H1 (cell line): ENCODE results near the gene TAAR1. TPM values are rescaled to one million over a fixed set of nuclear protein-coding genes. Genes with fewer than 3 reads are reported as not detected.
"Not testable (repeated sequence)": the region's sequence is repeated elsewhere in the genome, so short reads cannot be mapped to it uniquely, and the experiment has no call there.

ENCODE experiments used
- CTCF ChIA-PET: fragments of 300-600 bp; sonication (Branson Sonifier 250); formaldehyde crosslinking; loops from one replicate; lab custom pipeline; 2021; ENCODE audit not compliant: partially characterized antibody; lab: Charles Lee
- POLR2A ChIA-PET: fragments of 300-600 bp; sonication (Branson Sonifier 250); formaldehyde crosslinking; loops from one replicate; lab custom pipeline; 2021; ENCODE audit warnings: inconsistent platforms; ENCODE audit not compliant: partially characterized antibody; lab: Charles Lee
- DNase-seq, 2 experiments: peaks; one replicate each; pipeline versions ENCODE4 v3.0.0 to v3.0.0-alpha.2; 2010 to 2022; ENCODE audit warnings: low spot score in 2 of 2, low read depth in 1 of 2, mixed read lengths in 1 of 2
- FAIRE-seq: peaks from 2 replicates; lab custom pipeline; 2011; peaks lifted over from hg19 to GRCh38; lab: Jason Lieb, UNC
- H2AFZ ChIP-seq: 2 replicates; pipeline ENCODE4 v1.8.1; 2012; ENCODE audit warnings: low read length, inconsistent platforms
- H2AK5ac ChIP-seq: 2 replicates; pipeline ENCODE4 v1.6.1; 2013; ENCODE audit warnings: low read depth, low read length
- H2BK120ac ChIP-seq: replicated peaks from 2 replicates; pipeline ENCODE3; 2013; ENCODE audit warnings: low read depth, low read length, inconsistent platforms
- H2BK12ac ChIP-seq: 2 replicates; pipeline ENCODE4 v1.6.1; 2013; ENCODE audit warnings: low read depth, low read length
- H2BK15ac ChIP-seq: 2 replicates; pipeline ENCODE4 v1.6.1; 2013; ENCODE audit warnings: low read length
- H2BK20ac ChIP-seq: 2 replicates; pipeline ENCODE4 v1.6.1; 2013; ENCODE audit warnings: low read length
- H2BK5ac ChIP-seq: 2 replicates; pipeline ENCODE4 v1.6.1; 2013; ENCODE audit warnings: low read depth, low read length
- H3K14ac ChIP-seq: 2 replicates; pipeline ENCODE4 v1.6.1; 2013; ENCODE audit warnings: inconsistent platforms; ENCODE audit not compliant: insufficient read length
- H3K18ac ChIP-seq: 2 replicates; pipeline ENCODE4 v1.6.1; 2013; ENCODE audit warnings: low read length; ENCODE audit errors: extremely low read depth
- H3K23ac ChIP-seq: 2 replicates; pipeline ENCODE4 v1.6.1; 2013; ENCODE audit warnings: inconsistent platforms; ENCODE audit not compliant: insufficient read length
- H3K23me2 ChIP-seq: 2 replicates; pipeline ENCODE4 v1.6.1; 2013; ENCODE audit warnings: low read depth, low read length
- H3K27ac ChIP-seq: 2 replicates; pipeline ENCODE4 v1.6.1; 2011; ENCODE audit warnings: low read depth, low read length, inconsistent platforms
- H3K27me3 ChIP-seq, 4 experiments: replicated peaks in 1 of 4; 1 replicate in 1 of 4; 2 replicates in 3 of 4; pipeline versions ENCODE4 v1.6.1 to v1.8.1; 2011 to 2013; ENCODE audit warnings: low read length in 3 of 4, mild to moderate bottlenecking in 3 of 4, inconsistent platforms in 2 of 4, mixed read lengths in 2 of 4, moderate library complexity in 1 of 4; ENCODE audit not compliant: control insufficient read depth in 3 of 4, insufficient read depth in 3 of 4; ENCODE audit errors: extremely low read depth in 1 of 4
- H3K36me3 ChIP-seq, 4 experiments: 2 replicates each; pipeline versions ENCODE4 v1.6.1 to v1.8.1; 2011 to 2013; ENCODE audit warnings: mild to moderate bottlenecking in 4 of 4, low read length in 3 of 4, moderate library complexity in 2 of 4, control low read depth in 1 of 4, inconsistent platforms in 1 of 4; ENCODE audit not compliant: insufficient read depth in 4 of 4, control insufficient read depth in 2 of 4
- H3K4ac ChIP-seq: replicated peaks from 2 replicates; pipeline ENCODE3; 2013; ENCODE audit warnings: low read length, low read depth, mixed read lengths, inconsistent platforms; ENCODE audit not compliant: insufficient read length
- H3K4me1 ChIP-seq, 4 experiments: replicated peaks in 1 of 4; 1 replicate in 1 of 4; 2 replicates in 3 of 4; pipeline versions ENCODE4 v1.6.1 to v1.8.1; 2011 to 2013; ENCODE audit warnings: low read length in 3 of 4, inconsistent platforms in 2 of 4, mixed read lengths in 1 of 4; ENCODE audit not compliant: insufficient read depth in 4 of 4, control insufficient read depth in 3 of 4
- H3K4me2 ChIP-seq, 2 experiments: 2 replicates each; pipeline versions ENCODE4 v1.6.1 to v1.8.1; 2011 to 2013; ENCODE audit warnings: low read depth in 2 of 2, low read length in 2 of 2, control low read depth in 1 of 2, inconsistent platforms in 1 of 2, mild to moderate bottlenecking in 1 of 2; ENCODE audit not compliant: insufficient read depth in 1 of 2
- H3K4me3 ChIP-seq, 4 experiments: fragments of 200-600, 300-600 bp in 1 of 4; sonication (generic), shearing (Covaris generic), sonication (Bioruptor Twin) in 1 of 4; 2 replicates each; pipeline versions ENCODE4 v1.5.1 to v1.8.1; 2011 to 2016; ENCODE audit warnings: low read length in 4 of 4, low read depth in 3 of 4, control low read depth in 2 of 4, inconsistent platforms in 2 of 4, mild to moderate bottlenecking in 2 of 4, mixed read lengths in 1 of 4, moderate library complexity in 1 of 4; ENCODE audit not compliant: insufficient read depth in 2 of 4; ENCODE audit errors: extremely low read depth in 1 of 4
- H3K56ac ChIP-seq: replicated peaks from 2 replicates; pipeline ENCODE3; 2013; ENCODE audit warnings: low read depth, mild to moderate bottlenecking, mixed read lengths, low read length, inconsistent platforms; ENCODE audit not compliant: insufficient read length
- H3K79me1 ChIP-seq: 2 replicates; pipeline ENCODE4 v1.6.1; 2013; ENCODE audit warnings: low read depth, low read length, control low read depth
- H3K79me2 ChIP-seq, 2 experiments: 2 replicates each; pipeline versions ENCODE4 v1.6.1 to v1.8.1; 2012 to 2013; ENCODE audit warnings: low read length in 2 of 2, mild to moderate bottlenecking in 2 of 2, inconsistent platforms in 1 of 2; ENCODE audit not compliant: insufficient read depth in 2 of 2, control insufficient read depth in 1 of 2
- H3K9ac ChIP-seq, 4 experiments: replicated peaks in 1 of 4; 1 replicate in 1 of 4; 2 replicates in 3 of 4; pipeline versions ENCODE4 v1.6.1 to v1.8.1; 2011 to 2013; ENCODE audit warnings: low read depth in 3 of 4, low read length in 3 of 4, control low read depth in 2 of 4, mild to moderate bottlenecking in 2 of 4, moderate library complexity in 2 of 4, inconsistent platforms in 1 of 4; ENCODE audit errors: extremely low read depth in 1 of 4
- H3K9me3 ChIP-seq, 2 experiments: 2 replicates each; pipeline versions ENCODE4 v1.6.1 to v1.8.1; 2012 to 2013; ENCODE audit warnings: mild to moderate bottlenecking in 2 of 2, moderate library complexity in 2 of 2, control low read depth in 1 of 2, inconsistent platforms in 1 of 2, low read depth in 1 of 2, low read length in 1 of 2, mixed read lengths in 1 of 2; ENCODE audit not compliant: insufficient read depth in 2 of 2
- H4K20me1 ChIP-seq, 2 experiments: replicated peaks in 1 of 2; 2 replicates each; pipeline versions ENCODE3 to v1.8.1; 2011 to 2013; ENCODE audit warnings: inconsistent platforms in 2 of 2, low read length in 2 of 2, mild to moderate bottlenecking in 1 of 2; ENCODE audit not compliant: insufficient read depth in 2 of 2, control insufficient read depth in 1 of 2
- H4K5ac ChIP-seq: 2 replicates; pipeline ENCODE4 v1.6.1; 2013; ENCODE audit warnings: low read length, low read depth, mixed read lengths, inconsistent platforms; ENCODE audit not compliant: insufficient read length
- H4K8ac ChIP-seq: 2 replicates; pipeline ENCODE4 v1.8.0; 2013; ENCODE audit warnings: mild to moderate bottlenecking, moderate library complexity, low read length, inconsistent platforms; ENCODE audit not compliant: insufficient read depth; ENCODE audit errors: extremely low read depth
- H4K91ac ChIP-seq: replicated peaks from 2 replicates; pipeline ENCODE3; 2013; ENCODE audit warnings: low read length, mixed read lengths, inconsistent platforms; ENCODE audit not compliant: insufficient read length
- WGBS, 2 experiments: shearing (Covaris generic) in 1 of 2; methylation state at CpG; one replicate each; pipeline versions ENCODE4 v1.1.6 to v1.1.7; 2013 to 2015; ENCODE audit warnings: low lambda C conversion rate in 2 of 2, mixed read lengths in 2 of 2, inconsistent platforms in 1 of 2, low coverage in 1 of 2, missing lambda C conversion rate in 1 of 2; ENCODE audit not compliant: insufficient replicate concordance in 2 of 2, insufficient coverage in 1 of 2, insufficient read length in 1 of 2; ENCODE audit errors: extremely low coverage in 1 of 2, missing lambda C conversion rate in 1 of 2; 5-methylcytosine and 5-hydroxymethylcytosine counted together
- polyA plus RNA-seq, 7 experiments: library from polyadenylated mRNA; depleted of rRNA in 3 of 7; stranded (reverse) in 5 of 7; unstranded in 2 of 7; fragments of >200 nt in 5 of 7; fragments of 200-250 nt in 2 of 7; gene quantifications; 1 replicate in 5 of 7; 2 replicates in 1 of 7; 4 replicates in 1 of 7; pipeline versions ENCODE4 v1.2.1 to v1.2.3, GENCODE V29; 2011 to 2013; ENCODE audit warnings: missing spikeins in 2 of 7, mixed read lengths in 2 of 7
- total RNA-seq: library from RNA; stranded (reverse); fragmentation: NEBNext Ultra II Directional; extraction: Animal tissue kit (Norgen Biotek cat#: 25700); gene quantifications from 2 replicates; pipeline ENCODE4 v1.2.1, GENCODE V29; 2021

Gene TAAR1
- total and polyA plus RNA-seq, 2 of the 8 experiments (the other 6 are each of a cell fraction or from before 2014, with no cell fraction given): not detected

DNA sequence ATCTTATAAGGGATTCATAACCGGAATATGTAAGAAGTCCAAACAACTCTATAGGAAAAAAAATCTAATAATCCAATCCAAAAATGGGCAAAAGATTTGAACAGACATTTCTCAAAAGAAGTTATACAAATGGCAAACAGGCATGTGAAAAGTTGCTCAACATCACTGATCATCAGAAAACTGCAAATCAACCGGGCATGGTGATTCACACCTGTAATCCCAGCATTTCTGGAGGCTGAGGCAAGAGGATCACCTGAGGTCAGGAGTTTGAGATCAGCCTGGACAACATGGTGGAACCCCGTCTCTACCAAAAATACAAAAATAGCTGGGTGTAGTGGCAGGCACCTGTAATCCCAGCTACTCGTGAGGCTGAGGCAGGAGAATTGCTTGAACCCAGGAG, 47.8 kb upstream of the TAAR1 start:
- H2AFZ ChIP-seq, H4K20me1 ChIP-seq, H3K27ac ChIP-seq, H2BK5ac ChIP-seq, H3K79me2 ChIP-seq, H4K8ac ChIP-seq, H4K91ac ChIP-seq, H3K14ac ChIP-seq, H3K56ac ChIP-seq, H3K79me1 ChIP-seq, H2BK20ac ChIP-seq, H3K4me2 ChIP-seq, H3K9me3 ChIP-seq, H4K5ac ChIP-seq, POLR2A ChIA-PET, DNase-seq, H3K4me1 ChIP-seq, H3K4me3 ChIP-seq, FAIRE-seq, H2BK12ac ChIP-seq, H3K18ac ChIP-seq, H3K9ac ChIP-seq, H2BK120ac ChIP-seq, H2BK15ac ChIP-seq, H3K27me3 ChIP-seq, H2AK5ac ChIP-seq, H3K23me2 ChIP-seq, H3K23ac ChIP-seq, H3K4ac ChIP-seq, H3K36me3 ChIP-seq: not testable (repeated sequence)
- WGBS, 2 experiments: 94% methylated on average over 4 of the region's 4 CpGs; no CpG with 5 or more reads in 1 of the 2 experiments
- CTCF ChIA-PET: interaction anchor here (0.8 kb wide), 1 partner anchor 15 kb away, joined by 3 read pairs; no protein-coding TSS in a partner anchor
